SK-N-SH (cell line): ENCODE data around the gene BRD7. TPM values are rescaled to one million over a fixed set of nuclear protein-coding genes. Genes with fewer than 3 reads are reported as not detected.

Source experiments
- CTCF ChIA-PET: fragments of 300-600, 350-600 bp; formaldehyde crosslinking; extraction: SDS; loops from one replicate; lab custom pipeline; 2021; lab: Yijun Ruan, JAX
- POLR2A ChIA-PET: fragments of 350-600 bp; sonication (Branson Sonifier 250); formaldehyde crosslinking; extraction: SDS; loops from one replicate; lab custom pipeline; 2020; ENCODE audit warnings: antibody characterized with exemption, inconsistent platforms; lab: Yijun Ruan, JAX
- DNase-seq: peaks from one replicate; pipeline ENCODE4 v3.0.0; 2012
- H2AFZ ChIP-seq: fragments of 200-600 bp; sonication (generic); 2 replicates; pipeline ENCODE4 v1.8.1; 2016; ENCODE audit warnings: antibody characterized with exemption, mild to moderate bottlenecking, low read depth
- H3F3A ChIP-seq: fragments of 200-600 bp; sonication (generic); replicated peaks from 2 replicates; pipeline ENCODE3; 2016; ENCODE audit warnings: antibody characterized with exemption, mild to moderate bottlenecking; ENCODE audit not compliant: insufficient read depth
- H3K27ac ChIP-seq, 2 experiments: fragments of 200-500 bp in 1 of 2; fragments of 200-600 bp in 1 of 2; sonication (Bioruptor generic) in 1 of 2; sonication (generic), shearing (Covaris generic) in 1 of 2; 2 replicates each; pipeline versions ENCODE4 v1.5.1 to v1.6.1; 2014 to 2016; ENCODE audit warnings: low read depth in 2 of 2, inconsistent platforms in 1 of 2, low read length in 1 of 2, mild to moderate bottlenecking in 1 of 2, mixed read lengths in 1 of 2
- H3K27me3 ChIP-seq: fragments of 200-600 bp; sonication (generic), shearing (Covaris generic); 2 replicates; pipeline ENCODE4 v1.6.1; 2016; ENCODE audit warnings: mixed run types; ENCODE audit not compliant: insufficient read depth
- H3K36me3 ChIP-seq, 2 experiments: fragments of 200-500 bp in 1 of 2; fragments of 200-600 bp in 1 of 2; sonication (Bioruptor generic) in 1 of 2; sonication (generic) in 1 of 2; replicated peaks in 1 of 2; 2 replicates each; pipeline versions ENCODE3 to v1.5.1; 2014 to 2016; ENCODE audit warnings: low read length in 1 of 2, mild to moderate bottlenecking in 1 of 2; ENCODE audit not compliant: insufficient read depth in 2 of 2, control insufficient read depth in 1 of 2
- H3K4me1 ChIP-seq, 2 experiments: fragments of 200-500 bp in 1 of 2; fragments of 200-600 bp in 1 of 2; sonication (Bioruptor generic) in 1 of 2; sonication (generic), shearing (Covaris generic) in 1 of 2; 2 replicates each; pipeline versions ENCODE4 v1.5.1 to v1.6.1; 2014 to 2016; ENCODE audit warnings: low read depth in 1 of 2, low read length in 1 of 2, mixed run types in 1 of 2; ENCODE audit not compliant: insufficient read depth in 2 of 2, control insufficient read depth in 1 of 2
- H3K4me2 ChIP-seq: fragments of 200-600 bp; sonication (generic), shearing (Covaris generic); 2 replicates; pipeline ENCODE4 v1.6.1; 2017; ENCODE audit warnings: mixed run types
- H3K4me3 ChIP-seq, 2 experiments: fragments of 200-500 bp in 1 of 2; fragments of 200-600 bp in 1 of 2; sonication (Bioruptor generic) in 1 of 2; sonication (generic), shearing (Covaris generic) in 1 of 2; 2 replicates each; pipeline versions ENCODE4 v1.5.1 to v1.8.1; 2014 to 2016; ENCODE audit warnings: low read depth in 2 of 2, inconsistent platforms in 1 of 2, low read length in 1 of 2, mild to moderate bottlenecking in 1 of 2, mixed read lengths in 1 of 2, moderate library complexity in 1 of 2
- H3K79me2 ChIP-seq: fragments of 200-600 bp; sonication (generic); 2 replicates; pipeline ENCODE4 v1.8.1; 2017; ENCODE audit warnings: mild to moderate bottlenecking; ENCODE audit not compliant: insufficient read depth
- H3K9ac ChIP-seq: fragments of 200-600 bp; sonication (generic); 2 replicates; pipeline ENCODE4 v1.6.1; 2017; ENCODE audit warnings: mixed run types
- H3K9me2 ChIP-seq: fragments of 200-600 bp; sonication (generic); 2 replicates; pipeline ENCODE4 v1.6.1; 2017; ENCODE audit warnings: mixed run types
- H3K9me3 ChIP-seq: fragments of 200-600 bp; sonication (generic); 2 replicates; pipeline ENCODE4 v1.6.1; 2017; ENCODE audit warnings: mixed run types, mild to moderate bottlenecking, moderate library complexity
- H4K20me1 ChIP-seq: fragments of 200-600 bp; sonication (generic); 2 replicates; pipeline ENCODE4 v1.6.1; 2017; ENCODE audit warnings: mild to moderate bottlenecking, mixed run types; ENCODE audit not compliant: insufficient read depth
- CTCF ChIP-seq: fragments of 200-600 bp; sonication (generic); IDR thresholded peaks from 2 replicates; pipeline ENCODE4 v1.6.1; 2017; ENCODE audit warnings: antibody characterized with exemption, mild to moderate bottlenecking, moderate library complexity
- EZH2phosphoT487 ChIP-seq: fragments of 200-600 bp; sonication (generic); IDR thresholded peaks from 2 replicates; pipeline ENCODE4 v1.6.1; 2017; ENCODE audit warnings: low read depth, mixed run types, mild to moderate bottlenecking, antibody characterized with exemption, moderate library complexity, borderline replicate concordance
- FOXM1 ChIP-seq: IDR thresholded peaks from 2 replicates; pipeline ENCODE4 v1.4.0; 2012; ENCODE audit warnings: low read depth, mild to moderate bottlenecking
- MAX ChIP-seq: IDR thresholded peaks from 2 replicates; pipeline ENCODE4 v1.4.0; 2012; ENCODE audit warnings: low read depth
- MXI1 ChIP-seq: IDR thresholded peaks from 2 replicates; pipeline ENCODE4 v1.6.1; 2012; ENCODE audit warnings: mild to moderate bottlenecking, low read depth, low read length, improper control_type of control experiment
- POLR2AphosphoS5 ChIP-seq: IDR thresholded peaks from 2 replicates; pipeline ENCODE4 v1.6.1; 2012; ENCODE audit warnings: low read depth, low read length
- SIN3A ChIP-seq: IDR thresholded peaks from 2 replicates; pipeline ENCODE4 v1.6.1; 2012; ENCODE audit warnings: low read depth, mild to moderate bottlenecking, low read length, moderate library complexity, borderline replicate concordance
- TAF1 ChIP-seq: IDR thresholded peaks from 2 replicates; pipeline ENCODE4 v1.6.1; 2012; ENCODE audit warnings: low read depth, mild to moderate bottlenecking, low read length, moderate library complexity, borderline replicate concordance
- ZBTB33 ChIP-seq: IDR thresholded peaks from 2 replicates; pipeline ENCODE4 v1.4.0; 2012; ENCODE audit warnings: low read depth, borderline replicate concordance
- WGBS: methylation state at CpG from one replicate; pipeline ENCODE4 v1.1.6; 2017; ENCODE audit warnings: low lambda C conversion rate; 5-methylcytosine and 5-hydroxymethylcytosine counted together
- polyA plus RNA-seq, 3 experiments: library from polyadenylated mRNA; depleted of rRNA; stranded (reverse); fragments of >200 nt; gene quantifications; 2 replicates each; pipeline ENCODE4 v1.2.3, GENCODE V29; 2012

Gene BRD7
- polyA plus RNA-seq, 1 of the 3 experiments (the other 2 are of a cell fraction): 32.9 TPM

GRCh38 chr16:50282010-50282538 is 86.7 kb downstream of the BRD7 start (continued):
- TF ChIP-seq ZBTB33: no peak
- no peak for TF ChIP-seq CTCF
- TF ChIP-seq POLR2AphosphoS5: no peak

- no peak for DNase-seq
- Histone ChIP-seq H2AFZ (no peak overlapping the region), H4K20me1 (peaks cover 13% of the 10 kb centered on the region; the same call in 1 of the 2 replicates), H3K27me3 (no peaks in the 10 kb centered on the region)
- 95% methylated on average over 8 of the region's 21 CpGs for WGBS
- POLR2A ChIA-PET: no interaction called here
- TF ChIP-seq EZH2phosphoT487 (no peak), MXI1 (no peak), TAF1 (no peak), FOXM1 (no peak), MAX (no peak), SIN3A (no peak)
- TF ChIP-seq, all 33 proteins: peak for 0
- H3K36me3 ChIP-seq: no peaks in the 10 kb centered on the region
- H3K9me3 ChIP-seq: no peaks in the 10 kb centered on the region
- peaks cover 16% of the 10 kb centered on the region; the same call in 1 of the 2 replicates for H3K79me2 ChIP-seq
- H3K4me3 ChIP-seq: no peak overlapping the region
- no peak overlapping the region for H3K9ac ChIP-seq
- peaks cover 0 to 19% of the 10 kb centered on the region in 2 experiments; a peak in 1 of 4 replicates for H3K4me1 ChIP-seq
- H3K4me2 ChIP-seq: no peak overlapping the region
- CTCF ChIA-PET: interaction anchor here (2.4 kb wide), 1 partner anchor 27 kb away, joined by 6 read pairs; no protein-coding TSS in a partner anchor
- no peaks in the 10 kb centered on the region for H3K9me2 ChIP-seq
- H3K27ac ChIP-seq: no peak overlapping the region
- H3F3A ChIP-seq: peaks cover 4% of the 10 kb centered on the region
Observed at GRCh38 chr16:50281391-50282009, 87.3 kb downstream of the BRD7 start.
